ENCODE data around the gene LRRC52. TPM values are rescaled to one million over a fixed set of nuclear protein-coding genes. Genes with fewer than 3 reads are reported as not detected.

Gene LRRC52, protein sequence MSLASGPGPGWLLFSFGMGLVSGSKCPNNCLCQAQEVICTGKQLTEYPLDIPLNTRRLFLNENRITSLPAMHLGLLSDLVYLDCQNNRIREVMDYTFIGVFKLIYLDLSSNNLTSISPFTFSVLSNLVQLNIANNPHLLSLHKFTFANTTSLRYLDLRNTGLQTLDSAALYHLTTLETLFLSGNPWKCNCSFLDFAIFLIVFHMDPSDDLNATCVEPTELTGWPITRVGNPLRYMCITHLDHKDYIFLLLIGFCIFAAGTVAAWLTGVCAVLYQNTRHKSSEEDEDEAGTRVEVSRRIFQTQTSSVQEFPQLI
- total RNA-seq (2014; rRNA removed; shearing (Covaris generic)) = not detected in 2 replicates
- not detected in 2 replicates for polyA plus RNA-seq (2015; cell fraction: cytosol; rRNA removed)
- polyA plus RNA-seq (2015; cell fraction: nucleus; rRNA removed) = not detected in 2 replicates

DNA sequence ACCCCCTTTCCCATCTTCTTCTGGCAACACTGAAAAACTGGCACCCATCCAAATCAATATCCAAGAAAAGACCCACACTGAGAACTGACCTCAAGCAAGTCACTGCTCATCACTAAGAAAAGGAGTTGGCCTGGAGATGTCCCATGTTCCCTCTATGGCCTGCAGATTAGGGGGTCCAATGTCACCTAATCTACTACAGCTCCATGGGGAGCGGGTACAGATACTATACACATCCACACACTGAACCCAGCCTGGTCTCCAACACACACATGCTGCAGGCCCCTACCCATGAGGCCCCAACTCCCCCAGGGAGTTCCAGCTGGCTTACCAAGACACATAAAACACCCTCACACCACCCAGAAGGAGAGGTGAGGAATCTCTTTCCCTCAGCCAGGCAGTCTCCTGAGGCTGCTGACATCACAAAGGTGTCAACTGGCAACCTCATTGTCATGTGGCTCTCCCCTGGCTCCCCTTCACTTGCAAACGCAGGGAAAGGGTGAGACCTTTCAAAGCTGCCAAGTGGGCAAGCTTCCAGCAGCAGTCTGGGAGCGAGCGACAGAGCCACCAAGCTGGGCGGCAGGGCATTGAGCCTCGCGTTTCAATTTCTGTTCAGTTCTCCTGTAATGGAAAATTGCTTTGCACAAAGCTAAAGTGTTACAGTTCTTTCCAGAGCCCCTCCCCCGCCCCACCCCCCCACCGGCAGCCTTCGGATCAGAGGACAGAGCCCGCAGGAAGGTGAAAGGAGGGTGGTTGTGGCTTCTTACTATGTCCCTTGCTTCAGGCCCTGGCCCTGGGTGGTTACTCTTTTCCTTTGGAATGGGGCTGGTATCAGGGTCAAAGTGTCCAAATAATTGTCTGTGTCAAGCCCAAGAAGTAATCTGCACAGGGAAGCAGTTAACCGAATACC lies at the start of gene LRRC52:
TSS of gene LRRC52 (plus strand) at position 469 of the 907 bp plus-strand sequence. CDS start at position 766, 297 bp downstream.
- in situ Hi-C loops (cut with HindIII; ENCODE audit: low pct_unique_long_range_greater_than_20kb, low sequenced_read_pairs) = no loop called here
- no peak for DNase-seq (ENCODE audit: low read depth, low spot score)

DNA sequence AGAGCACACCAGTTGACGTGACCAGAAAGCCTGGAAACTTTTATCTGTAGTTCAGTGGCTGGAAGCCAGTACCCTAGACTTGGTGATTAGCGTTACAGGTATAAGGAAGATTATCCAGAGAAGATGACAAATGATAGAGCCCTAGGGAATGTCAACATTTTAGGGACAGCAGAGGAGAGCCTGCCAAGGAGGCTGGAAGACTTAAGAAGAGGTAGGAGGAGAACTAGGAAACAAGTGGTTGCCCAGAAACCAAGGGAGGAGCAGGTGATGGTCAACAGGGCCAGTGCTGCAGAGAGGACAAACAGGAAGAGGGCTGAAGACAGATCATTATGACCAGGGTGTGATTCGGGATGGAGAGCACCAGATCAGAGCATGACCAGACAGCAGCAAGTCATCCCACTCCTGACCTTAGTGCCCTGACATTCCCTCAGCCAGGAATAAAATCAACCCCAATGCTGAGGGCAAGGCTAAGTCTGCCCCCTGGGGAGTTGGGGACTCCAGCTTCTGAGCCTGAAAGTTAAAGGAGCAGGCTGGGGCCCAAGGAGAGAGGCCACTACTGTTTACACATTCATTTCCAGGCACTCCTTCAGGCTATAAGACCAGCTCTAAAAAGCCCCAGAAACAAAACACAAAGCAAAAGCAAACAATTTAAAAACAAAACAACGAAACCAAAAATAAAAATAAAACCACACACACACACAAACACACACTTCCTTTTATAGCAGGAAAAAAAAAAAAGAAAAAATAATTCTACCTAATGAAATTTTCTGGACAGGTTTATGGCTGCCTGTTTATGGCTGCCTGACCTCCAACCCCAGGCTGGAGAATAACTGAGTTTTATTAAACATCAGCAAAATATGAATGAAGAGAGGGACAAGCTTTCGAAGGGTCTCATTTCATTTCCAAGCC lies 48.6 kb upstream of the LRRC52 start:
- DNase-seq (ENCODE audit: low read depth, low spot score) = peak; percentile 57
- in situ Hi-C loops (cut with HindIII; ENCODE audit: low pct_unique_long_range_greater_than_20kb, low sequenced_read_pairs) = no loop called here

DNA sequence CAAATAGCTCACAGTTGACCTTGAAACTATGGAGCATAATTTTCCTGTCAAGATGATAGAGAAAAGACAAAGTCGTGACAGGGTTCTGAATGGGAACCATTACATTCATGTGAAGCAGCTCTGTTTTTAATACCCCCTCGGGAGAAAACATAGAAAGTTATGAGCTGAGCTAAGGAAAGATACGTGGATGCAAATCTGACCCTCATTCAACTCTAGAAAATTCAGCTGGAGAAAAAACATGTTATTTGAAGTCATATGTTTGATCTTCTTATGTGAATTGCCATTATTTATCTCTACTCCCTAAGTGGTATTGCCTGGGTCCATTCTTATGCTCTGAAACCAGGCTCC lies 48.0 kb upstream of the LRRC52 start:
- DNase-seq (ENCODE audit: low read depth, low spot score) = no peak
- in situ Hi-C loops (cut with HindIII; ENCODE audit: low pct_unique_long_range_greater_than_20kb, low sequenced_read_pairs) = no loop called here

DNA sequence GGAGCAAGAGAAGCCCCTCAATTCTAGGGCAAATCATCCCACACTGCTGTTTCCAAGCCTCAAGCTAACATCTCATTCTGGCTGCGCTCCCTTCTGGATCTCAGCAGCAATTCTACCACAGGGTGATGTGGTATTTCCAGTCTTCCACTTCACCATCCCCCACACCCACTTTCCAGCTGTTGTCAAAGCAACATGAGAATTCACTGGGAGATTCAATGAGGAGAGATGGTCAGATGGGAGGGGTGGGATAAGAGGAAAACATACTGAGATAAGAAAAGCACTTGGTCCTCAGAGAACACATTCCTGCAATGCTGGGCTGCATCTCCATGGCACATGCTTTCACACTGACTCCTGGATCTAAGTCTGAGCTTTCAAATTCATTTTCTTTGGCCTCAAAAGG lies 47.3 kb upstream of the LRRC52 start:
- in situ Hi-C loops (cut with HindIII; ENCODE audit: low pct_unique_long_range_greater_than_20kb, low sequenced_read_pairs) = no loop called here
- DNase-seq (ENCODE audit: low read depth, low spot score) = no peak

DNA sequence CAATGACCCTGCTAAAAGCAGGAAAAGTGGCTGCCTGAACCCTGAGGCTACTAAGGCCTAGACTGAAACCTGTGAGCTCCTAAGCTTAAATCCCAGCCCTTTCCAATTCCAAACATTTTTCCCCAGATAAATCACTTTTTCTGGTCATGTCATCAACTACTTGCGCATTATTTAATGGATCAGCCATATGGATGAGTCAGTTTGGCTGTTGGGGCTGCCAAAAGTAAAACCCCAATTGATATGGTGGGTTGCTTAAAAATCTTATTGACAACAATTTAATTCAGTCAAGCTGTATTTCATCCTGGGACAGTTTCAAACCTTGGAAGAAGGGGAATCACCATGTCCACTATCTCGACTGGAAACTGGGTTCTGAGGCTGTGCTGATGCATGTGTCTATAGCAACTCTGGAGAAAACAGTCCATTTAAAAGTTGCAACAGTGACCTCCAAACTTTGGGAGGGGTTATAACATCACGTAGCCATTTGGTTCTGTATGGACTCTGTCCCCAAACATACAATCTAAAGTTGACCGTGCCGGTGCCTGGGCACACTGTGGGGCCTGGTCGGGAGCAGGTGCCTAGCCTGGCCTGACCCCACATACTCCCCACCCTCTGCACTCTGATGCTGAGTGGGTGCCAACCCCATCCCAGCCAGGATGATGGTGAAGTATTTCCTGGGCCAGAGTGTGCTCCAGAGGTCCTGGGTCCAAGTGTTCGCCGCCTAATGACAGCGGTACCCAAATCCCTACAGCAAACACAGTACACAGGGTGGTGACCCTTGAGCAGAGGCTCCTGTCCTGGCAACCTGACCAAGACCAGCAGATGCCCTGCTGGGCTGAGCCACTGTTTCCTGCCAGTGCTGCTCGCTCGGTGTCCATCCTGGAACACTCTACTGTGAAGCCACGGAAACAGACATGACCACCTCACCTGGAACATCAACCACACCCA lies 46.5 kb upstream of the LRRC52 start:
- in situ Hi-C loops (cut with HindIII; ENCODE audit: low pct_unique_long_range_greater_than_20kb, low sequenced_read_pairs) = no loop called here
- DNase-seq (ENCODE audit: low read depth, low spot score) = no peak

DNA sequence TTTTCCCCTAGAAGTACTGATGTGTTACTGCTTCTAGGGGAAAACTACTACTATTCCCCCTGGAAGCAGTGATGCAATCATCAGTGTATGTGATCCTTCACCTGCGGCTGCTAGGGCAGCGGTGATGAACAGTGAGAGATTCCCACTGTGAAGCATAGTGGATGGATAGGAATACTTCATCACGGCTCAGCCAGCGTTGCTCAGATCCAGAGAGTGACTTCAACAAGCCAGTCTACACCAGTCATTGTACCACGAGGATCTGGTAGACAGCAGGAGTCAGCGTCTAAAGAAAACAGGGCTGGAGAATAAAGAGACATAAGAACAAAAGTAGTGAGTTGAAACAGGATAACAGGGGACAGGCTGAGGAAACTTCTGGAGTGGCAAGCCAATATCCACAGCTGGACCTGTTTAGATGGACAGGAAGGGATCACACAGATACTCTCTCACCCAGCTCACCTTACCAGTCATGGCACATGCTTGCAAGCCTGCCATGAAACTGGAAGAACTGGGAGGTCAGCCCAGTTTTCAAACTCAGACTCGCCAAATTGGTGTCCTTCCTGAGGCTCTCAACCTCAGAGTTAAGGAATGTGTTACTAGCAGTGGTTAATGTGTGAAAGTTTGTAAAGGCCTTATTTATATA lies 42.4 kb upstream of the LRRC52 start:
- no peak for DNase-seq (ENCODE audit: low read depth, low spot score)
- in situ Hi-C loops (cut with HindIII; ENCODE audit: low pct_unique_long_range_greater_than_20kb, low sequenced_read_pairs) = no loop called here

DNA sequence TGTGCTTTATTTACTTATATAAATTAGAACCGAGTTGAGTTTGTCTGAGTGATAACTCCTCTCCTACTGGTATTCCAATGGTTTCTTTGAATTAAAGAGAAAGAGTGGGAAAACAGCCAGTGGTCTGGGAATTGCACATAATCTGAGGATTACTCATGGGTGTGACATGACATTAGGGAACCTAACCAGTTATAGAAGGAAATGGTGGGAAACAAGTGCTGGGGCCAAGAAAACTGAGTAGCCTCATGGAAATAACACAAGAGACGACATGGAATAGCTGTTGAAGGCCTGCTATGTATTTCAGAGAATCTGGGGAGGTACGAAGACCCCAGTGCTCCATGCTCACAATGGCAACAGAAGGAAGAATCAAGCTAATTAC lies 41.8 kb upstream of the LRRC52 start:
- in situ Hi-C loops (cut with HindIII; ENCODE audit: low pct_unique_long_range_greater_than_20kb, low sequenced_read_pairs) = no loop called here
- DNase-seq (ENCODE audit: low read depth, low spot score) = no peak

DNA sequence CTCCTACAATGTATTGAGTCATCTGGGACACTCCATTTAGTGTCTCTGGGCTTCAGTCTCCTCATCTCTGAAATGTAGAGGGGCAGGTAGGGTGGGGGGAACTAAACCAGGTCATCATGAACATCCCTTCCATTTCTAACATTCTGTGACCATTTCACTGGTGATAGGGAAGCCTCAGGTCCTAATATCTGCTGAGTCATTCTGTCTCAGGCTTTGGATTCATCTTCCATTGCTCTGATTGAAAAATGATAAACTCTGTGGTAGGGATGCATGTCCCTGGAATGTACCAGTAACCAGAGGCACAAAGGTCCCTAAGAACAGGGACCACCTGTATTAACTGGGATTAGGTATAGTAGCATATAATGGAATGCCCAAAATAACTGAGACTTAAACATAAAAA lies 36.2 kb upstream of the LRRC52 start:
- DNase-seq (ENCODE audit: low read depth, low spot score) = no peak
- in situ Hi-C loops (cut with HindIII; ENCODE audit: low pct_unique_long_range_greater_than_20kb, low sequenced_read_pairs) = no loop called here

DNA sequence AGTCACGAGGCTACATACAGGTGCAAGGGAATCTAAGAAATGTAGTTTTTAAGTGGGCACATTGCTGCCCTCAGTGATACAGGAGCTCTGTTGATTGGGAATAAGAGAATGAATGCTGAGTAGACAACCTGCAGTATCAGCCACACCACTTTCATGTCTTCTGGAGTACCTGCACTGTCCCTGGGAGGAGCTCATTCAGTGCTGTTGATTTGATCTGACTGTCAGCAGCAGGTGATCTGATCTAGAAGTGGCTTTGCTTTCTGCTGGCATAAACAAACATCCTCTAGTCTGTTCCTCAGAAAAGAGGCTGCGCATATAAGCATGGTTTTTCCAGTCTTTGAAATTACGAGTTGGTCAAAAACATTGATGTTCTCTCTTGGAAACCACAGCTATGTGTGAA lies 35.5 kb upstream of the LRRC52 start:
- in situ Hi-C loops (cut with HindIII; ENCODE audit: low pct_unique_long_range_greater_than_20kb, low sequenced_read_pairs) = no loop called here

DNA sequence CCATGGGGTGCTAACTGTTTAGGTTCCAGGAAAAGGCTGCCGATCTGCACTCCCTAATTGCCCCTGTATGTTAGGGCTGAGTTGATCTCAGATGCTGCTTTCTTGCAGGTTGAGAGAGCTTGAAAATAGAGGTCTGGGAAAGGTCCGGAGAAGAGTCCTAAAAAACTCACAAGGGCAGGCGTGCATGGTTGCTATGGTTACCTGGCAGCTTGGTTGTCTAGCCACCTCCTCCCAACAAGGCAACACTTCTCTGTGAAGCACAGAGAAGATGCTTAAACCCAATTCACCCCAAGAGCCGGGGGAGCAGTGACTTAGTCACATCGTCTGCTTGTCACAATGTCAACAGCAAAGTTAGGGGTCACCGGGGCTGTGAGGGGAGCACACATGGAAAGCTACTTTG lies 31.0 kb upstream of the LRRC52 start:
- DNase-seq (ENCODE audit: low read depth, low spot score) = no peak
- in situ Hi-C loops (cut with HindIII; ENCODE audit: low pct_unique_long_range_greater_than_20kb, low sequenced_read_pairs) = no loop called here

More for the DNA sequence above, 35.5 kb upstream of the LRRC52 start:
- no peak for DNase-seq (ENCODE audit: low read depth, low spot score)

DNA sequence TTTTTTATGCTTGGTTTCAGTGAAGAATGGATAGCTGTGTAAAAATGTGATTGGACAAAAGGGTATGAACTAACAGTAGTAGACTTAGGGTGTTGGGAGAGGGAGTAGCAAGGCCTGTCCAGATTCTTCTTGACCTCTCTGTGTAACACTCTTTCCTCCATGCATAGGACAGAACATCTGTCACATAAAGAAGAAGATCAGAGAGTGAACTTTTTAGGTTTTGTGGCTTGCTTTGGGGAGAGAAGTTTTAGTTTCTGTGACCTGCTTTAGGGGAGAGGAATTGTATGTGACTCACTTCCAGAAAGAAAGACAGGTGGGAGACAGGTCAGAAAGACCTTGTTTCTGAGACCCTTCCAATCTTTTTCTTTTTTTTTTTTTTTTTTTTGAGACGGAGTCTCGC lies 27.3 kb upstream of the LRRC52 start:
- in situ Hi-C loops (cut with HindIII; ENCODE audit: low pct_unique_long_range_greater_than_20kb, low sequenced_read_pairs) = no loop called here

DNA sequence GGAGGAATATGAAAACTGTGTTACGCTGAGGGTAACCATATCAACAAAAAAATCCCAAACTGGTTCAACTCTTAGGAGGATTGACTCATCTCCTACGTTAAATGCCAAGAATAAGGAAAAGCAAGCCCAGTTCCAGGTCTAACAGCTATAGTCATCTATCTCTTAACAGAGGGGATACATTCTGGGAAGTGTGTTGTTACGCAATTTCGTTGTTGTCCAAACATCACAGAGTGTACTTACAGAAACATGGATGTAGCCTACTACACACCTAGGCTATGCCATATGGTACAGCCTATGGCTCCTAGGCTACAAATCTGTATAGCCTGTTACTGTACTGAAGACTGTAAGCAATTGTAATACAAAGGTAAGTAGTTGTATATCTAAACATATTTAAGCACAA lies 23.2 kb upstream of the LRRC52 start:
- in situ Hi-C loops (cut with HindIII; ENCODE audit: low pct_unique_long_range_greater_than_20kb, low sequenced_read_pairs) = no loop called here
- DNase-seq (ENCODE audit: low read depth, low spot score) = no peak

More for the DNA sequence above, 27.3 kb upstream of the LRRC52 start:
- DNase-seq (ENCODE audit: low read depth, low spot score) = no peak

DNA sequence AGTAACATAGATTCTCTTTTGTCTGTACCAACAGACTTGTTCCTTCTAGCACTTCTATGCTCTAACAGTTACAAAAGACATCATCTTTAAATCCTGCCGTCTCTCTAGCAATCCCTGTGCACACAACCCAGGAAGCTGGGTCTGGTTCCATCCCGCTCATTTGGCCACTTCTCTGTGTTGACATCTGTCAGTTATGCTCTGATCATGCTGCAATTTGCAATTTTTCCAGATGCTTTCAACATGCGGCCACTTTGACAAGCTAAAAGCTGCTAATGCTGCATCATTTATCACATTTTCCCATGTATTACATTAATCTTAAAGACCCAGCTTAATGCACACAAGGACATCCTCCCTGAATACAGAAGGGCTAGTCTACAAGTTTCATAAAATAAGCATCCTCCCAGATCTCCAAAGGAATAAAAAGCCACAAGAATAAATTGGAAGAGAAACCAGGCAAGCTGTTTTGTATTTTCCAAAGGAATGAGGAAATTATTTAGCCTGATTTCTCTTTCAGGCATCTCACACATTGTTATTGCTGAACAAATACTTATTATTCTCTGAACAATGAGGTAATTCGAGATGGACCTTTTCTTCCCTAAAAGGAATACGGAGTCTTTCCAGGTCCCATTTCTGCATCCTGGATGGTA lies 19.0 kb upstream of the LRRC52 start:
- in situ Hi-C loops (cut with HindIII; ENCODE audit: low pct_unique_long_range_greater_than_20kb, low sequenced_read_pairs) = no loop called here
- no peak for DNase-seq (ENCODE audit: low read depth, low spot score)

DNA sequence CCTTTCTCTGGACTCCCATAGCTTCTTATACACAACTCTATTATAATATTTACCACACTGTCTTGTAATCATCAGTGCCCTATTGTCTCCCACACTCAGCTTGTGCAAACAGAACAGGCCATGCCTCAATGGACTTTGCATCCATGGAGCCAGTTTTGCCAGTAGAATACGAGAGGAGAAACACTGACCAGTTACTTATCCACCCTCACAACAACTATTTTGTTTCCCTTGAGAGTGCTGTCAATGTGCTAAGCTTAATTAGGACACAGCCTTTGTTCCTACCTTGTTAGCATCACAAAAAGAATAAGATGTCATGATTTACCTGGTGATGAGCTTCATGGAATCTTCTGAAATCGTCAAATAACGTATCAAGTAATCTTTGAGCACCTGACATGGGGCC lies 18.1 kb upstream of the LRRC52 start:
- DNase-seq (ENCODE audit: low read depth, low spot score) = no peak
- in situ Hi-C loops (cut with HindIII; ENCODE audit: low pct_unique_long_range_greater_than_20kb, low sequenced_read_pairs) = no loop called here

DNA sequence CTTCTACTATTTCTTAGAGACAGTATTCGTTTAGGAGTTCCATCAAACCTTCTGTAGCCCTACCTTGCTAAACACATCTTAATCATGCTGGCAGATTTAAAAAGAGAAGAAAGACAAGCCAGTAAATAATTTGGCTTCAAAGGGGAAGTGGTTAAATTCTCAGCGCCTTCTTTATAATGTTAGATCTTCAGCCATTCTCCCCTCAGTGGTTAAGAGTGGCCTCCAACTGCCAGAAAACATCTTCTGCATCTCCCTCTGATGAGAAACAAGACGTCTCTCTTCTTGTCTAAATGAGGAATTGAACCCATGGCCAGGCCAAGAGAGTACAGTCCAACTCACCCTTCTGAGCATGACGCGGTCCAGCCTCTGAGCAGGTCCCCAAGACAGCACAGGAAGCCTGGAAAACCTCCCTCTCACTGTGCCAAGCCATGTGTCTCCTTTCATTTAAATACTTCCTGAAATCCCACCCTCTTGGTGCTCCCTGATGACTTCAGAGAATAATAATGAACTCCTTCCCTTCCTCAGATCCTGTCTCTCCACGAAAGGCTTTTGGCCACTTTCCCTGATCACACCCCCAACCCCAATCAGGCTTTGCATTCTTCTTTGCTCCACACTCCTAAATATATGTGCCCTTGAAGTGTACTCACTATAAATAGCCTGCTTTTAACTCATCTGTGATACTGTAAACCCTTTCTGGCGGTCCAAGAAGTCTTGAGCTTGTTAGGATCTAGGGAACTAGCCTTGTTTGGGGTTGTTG lies 16.4 kb upstream of the LRRC52 start:
- DNase-seq (ENCODE audit: low read depth, low spot score) = no peak
- in situ Hi-C loops (cut with HindIII; ENCODE audit: low pct_unique_long_range_greater_than_20kb, low sequenced_read_pairs) = no loop called here

Measured in SK-MEL-5 (cell line).